NCI-H2107 (cell line): Measurements from ENCODE around the gene RNF115.
"Not testable (repeated sequence)": the region's sequence is repeated elsewhere in the genome, so short reads cannot be mapped to it uniquely, and the experiment has no call there.

ENCODE experiments used
- DNase-seq: peaks from one replicate; lab custom pipeline; 2025; lab: John Stamatoyannopoulos, UW

RNF115 gene

DNA sequence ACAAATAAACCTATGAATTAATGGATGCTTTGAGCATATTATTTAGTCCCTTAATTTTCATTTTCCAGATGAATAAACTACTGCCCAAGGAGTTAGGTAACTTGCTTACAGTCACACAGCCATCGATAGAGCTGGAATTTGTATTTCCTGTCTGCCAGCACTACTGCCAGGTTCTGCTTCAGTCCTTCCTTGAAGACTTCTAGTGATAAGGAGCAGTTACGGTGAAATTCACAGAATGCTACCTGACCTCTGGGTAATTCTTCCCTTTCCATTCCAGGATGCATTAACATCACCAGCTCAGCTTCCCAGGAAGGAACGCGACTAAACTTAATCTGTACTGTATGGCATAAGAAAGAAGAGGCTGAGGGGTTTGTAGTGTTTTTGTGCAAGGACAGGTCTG, 93.4 kb downstream of the RNF115 start:
- no peak for DNase-seq

DNA sequence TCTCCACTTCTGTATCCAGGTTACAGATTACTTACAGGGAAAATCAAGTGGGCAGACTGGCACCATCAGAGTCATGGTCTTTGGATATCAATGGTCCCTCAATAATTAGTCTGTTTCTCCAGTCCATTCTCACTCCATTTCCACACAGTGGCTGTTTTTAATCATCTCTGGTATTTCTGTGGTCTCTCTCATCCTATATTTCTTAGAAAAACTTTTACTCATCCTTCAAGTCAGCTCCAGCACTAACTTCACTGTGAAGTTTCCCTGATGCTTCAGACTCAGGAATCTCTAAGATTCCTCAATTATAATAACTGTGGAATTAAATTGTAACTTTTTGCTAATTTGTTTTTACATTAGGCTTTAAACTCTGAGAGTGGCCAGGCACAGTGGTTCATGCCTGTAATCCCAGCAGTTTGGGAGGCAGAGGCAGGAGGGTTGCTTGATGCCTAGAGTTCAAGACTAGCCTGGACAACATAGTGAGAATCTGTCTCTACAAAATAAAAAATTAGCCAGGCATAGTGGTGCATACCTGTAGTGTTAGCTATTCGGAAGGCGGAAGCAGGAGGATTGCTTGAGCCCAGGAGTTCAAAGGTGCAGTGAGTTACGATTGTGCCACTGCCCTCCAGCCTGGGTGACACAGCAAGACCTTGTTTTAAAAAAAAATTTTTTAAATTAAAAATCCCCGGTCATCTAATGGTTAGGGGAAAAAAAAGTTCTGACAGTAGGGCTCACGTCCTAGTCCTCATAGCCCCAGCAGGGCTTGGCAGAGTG, 94.0 kb downstream of the RNF115 start:
- DNase-seq, result no peak

DNA sequence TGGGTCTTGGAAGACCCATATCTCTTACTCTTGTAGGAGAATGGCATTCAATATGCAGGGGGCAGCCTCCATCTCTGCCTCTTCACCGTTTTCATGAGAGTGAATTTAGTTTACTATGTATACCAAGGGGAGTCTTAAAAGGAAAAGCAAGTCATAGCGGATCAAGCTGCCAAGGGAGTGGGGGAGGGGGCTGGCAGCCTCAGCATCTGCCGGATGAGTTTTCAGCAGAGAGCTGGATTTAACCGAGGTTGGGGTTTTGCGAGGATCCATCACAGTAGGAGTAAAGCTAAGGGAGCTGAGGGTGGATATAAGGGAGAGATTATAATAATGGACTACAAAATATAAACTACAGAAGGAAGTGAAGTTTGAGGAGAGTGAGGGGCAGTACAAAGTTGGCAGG, 94.7 kb downstream of the RNF115 start:
- no peak for DNase-seq

DNA sequence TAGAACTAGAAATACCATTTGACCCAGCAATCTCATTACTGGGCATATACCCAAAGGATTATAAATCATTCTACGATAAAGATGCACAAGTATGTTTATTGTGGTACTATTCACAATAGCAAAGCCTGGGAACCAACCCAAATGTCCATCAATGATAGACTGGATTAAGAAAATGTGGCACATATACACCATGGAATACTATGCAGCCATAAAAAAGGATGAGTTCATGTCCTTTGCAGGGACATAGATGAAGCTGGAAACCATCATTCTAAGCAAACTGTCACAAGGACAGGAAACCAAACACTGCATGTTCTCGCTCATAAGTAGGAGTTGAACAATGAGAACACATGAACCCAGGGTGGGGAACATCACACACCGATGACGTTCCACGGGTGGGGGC, 97.7 kb downstream of the RNF115 start:
- not testable (repeated sequence) for DNase-seq

DNA sequence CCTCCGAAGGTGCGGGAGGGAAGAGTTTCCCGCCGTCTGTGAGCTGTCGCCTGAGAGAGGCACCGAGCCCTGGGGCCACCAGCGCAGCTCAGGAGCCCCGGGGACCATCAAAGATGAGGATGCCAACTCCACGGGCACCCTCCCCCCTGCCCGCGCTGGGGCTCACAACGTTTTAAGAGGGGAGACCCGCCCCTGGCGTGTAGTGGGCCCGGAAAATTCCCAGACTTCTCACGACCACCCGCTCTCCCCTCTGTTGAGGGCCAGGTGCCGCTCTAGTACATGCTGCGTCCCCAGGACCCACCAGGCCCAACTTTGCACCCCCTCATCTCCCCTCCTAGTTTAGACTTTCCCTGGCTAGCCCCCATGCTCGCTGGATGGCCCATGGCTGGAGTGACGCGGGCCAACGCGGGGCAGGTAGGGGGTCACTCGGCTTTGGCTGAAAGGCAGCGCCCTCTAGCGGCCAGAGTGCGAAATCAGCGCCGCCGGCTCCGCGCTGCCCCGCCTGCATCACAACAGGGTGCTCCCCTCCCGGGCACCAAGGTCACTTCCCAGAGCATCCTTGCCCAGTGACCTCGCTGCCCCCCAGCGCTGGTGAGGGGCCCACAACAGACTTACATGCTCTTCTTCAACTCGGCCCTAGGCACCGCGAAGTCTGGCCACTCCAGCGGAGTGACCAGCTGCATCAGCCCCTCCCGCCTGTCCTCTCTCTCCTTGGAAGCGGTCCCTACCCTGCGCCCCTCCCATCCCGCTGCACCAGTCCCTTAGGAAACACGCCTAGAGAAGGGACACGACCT, 102.8 kb downstream of the RNF115 start:
- peak; percentile 21 for DNase-seq

DNA sequence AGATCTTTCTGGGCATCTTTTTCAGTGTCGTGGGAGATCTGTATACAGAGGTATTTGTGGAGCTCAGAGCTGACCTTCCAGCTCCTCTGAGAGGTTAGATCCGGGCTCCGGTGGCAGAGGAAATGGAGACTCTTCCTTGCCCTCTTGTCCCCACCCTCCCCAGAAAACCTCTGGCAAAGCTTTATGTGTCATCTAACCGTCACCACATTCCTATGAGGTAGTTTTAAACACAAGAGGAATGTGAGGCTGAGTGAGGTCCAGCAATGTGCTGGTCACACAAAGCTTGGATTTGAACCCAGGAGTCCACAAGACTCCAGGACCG, 103.4 kb downstream of the RNF115 start:
- no peak for DNase-seq

DNA sequence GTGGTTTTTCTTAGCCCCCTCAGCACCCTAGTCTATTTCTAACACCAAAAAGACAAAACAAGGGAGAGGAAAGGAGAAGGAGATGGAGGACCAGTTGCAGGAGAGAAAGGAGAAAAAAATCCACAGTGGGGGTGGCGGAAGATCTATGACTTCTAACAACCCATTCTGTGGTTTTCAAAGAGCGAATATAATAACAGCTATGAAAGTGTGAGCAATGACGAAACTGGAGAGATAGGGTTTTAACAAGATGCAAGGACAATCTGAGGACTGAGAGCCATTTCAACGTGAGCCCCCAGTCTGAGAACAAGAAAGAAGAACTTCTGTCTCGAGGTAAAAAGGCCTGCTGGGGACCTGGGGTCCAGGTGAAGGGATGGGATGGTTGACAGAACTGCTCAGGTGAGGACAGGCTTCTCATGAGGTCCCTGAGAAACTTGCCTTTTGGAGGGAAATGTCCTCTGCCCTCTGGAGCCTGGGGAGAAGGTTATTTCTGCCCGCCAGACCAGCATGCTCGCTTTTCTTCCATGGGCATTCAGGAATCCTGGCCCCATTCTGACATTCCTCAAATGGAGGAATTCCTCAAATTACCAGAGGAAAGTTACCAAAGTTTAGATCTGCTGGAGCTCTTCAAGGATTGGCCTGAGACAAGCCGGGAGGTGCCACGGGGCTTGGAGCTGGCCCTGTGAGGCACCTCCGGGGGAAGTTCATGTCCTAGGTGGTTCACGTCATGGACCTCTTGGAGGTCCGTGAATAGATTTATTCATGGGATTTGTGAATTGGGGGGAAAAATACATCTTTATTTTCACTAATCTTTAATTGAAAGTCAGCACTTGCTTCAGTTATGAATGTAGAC, 104.4 kb downstream of the RNF115 start, which contains the start of gene CD160:
CD160 (plus strand) TSS at position 270 of the 850 bp plus-strand sequence. CDS start 8,829 bp downstream, outside the sequence.
- no peak for DNase-seq

DNA sequence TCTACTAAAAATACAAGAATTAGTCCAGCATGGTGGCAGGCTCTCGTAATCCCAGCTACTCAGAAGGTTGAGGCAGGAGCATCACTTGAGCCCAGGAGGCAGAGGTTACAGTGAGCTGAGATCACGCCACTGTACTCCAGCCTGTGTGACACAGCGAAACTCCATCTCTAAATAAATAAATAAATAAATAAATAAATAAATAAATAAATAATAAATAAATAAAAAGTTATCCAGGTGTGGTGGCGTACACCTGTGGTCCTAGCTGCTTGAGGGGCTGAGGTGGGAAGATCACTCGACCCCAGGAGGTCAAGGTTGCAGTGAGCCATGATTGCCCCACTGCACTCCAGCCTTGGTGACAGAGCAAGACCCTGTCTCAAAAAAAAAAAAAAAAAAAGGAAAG, 105.4 kb downstream of the RNF115 start:
- DNase-seq, result not testable (repeated sequence)

DNA sequence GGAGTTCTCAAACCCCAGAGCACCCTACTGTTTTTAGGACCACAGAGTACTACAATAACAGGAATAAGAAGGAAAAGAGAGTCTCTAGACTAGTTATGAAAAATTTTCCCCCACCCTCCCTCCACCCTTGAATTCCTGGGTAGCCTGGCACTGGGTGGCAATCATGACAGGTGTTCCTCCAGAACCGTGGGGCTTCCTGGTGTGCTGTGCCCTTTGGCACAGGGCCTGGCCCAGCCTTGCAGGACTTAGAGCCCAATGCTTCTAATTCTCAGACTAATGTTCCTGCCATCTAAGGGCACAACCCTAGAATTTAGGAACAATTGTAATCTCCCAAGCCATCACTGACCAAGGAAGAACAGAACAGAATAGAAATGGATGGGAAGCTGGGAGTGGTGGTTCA, 106.1 kb downstream of the RNF115 start:
- no peak for DNase-seq

DNA sequence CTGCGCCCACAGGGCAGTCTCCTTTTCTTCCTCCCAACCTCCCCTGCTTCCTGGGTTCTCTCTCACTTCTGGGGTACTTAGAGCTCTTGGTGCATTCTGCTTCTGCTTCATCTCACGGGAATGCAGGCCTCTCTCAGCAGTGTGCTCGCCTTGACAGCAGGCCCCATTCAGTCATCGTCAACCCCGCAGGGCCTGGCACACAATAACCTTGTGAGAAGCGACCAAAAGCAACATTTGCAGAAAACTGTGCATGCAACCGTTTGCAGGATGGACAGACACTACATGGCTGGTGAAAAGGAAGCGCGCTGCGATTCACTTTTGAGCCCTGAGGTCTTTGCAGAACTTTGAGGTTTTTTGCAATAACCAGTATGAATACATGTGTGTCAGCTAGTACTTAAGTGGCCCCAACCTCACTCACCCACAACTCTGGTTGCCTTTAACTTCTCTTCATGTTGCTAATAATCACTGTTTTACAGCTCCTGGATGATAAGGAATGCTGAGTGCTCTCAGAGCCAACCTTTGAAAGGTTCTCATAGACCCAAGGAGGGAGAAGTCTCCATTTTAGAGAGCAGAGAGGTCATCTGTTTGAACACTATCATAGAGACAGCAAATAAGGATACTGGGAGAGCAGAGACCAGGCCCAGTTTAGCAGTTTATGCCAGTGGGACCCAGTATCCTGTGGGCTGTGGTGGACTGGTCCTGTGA, 107.1 kb downstream of the RNF115 start:
- no peak for DNase-seq

DNA sequence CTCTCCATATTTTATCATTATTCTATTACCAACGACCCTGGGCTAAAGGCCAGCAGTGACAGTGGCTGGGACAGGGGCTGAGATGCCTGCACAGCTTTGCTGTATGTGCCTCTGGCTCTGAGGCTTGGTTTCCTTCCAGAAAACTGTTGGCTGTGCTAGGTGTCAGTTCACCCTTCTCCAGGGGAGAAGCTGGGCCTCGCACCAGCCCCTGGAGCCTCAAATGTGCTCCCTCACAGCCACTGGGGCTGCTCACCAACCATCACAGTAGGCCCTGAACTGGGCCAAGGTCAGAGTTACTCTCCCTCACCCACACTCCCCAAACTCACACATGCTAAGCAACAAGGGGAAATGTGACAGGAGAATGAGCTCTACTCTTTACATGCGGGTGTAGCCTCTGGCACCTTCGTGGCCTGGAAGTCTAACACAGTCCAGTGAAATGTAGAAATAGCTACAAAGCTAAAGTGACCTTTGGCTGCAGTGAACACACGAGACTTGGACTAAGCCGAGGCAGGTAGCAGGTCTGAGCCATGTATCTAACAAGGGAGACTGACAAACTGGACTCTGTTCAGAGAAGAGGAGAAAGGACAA, 109.3 kb downstream of the RNF115 start:
- DNase-seq, result no peak

DNA sequence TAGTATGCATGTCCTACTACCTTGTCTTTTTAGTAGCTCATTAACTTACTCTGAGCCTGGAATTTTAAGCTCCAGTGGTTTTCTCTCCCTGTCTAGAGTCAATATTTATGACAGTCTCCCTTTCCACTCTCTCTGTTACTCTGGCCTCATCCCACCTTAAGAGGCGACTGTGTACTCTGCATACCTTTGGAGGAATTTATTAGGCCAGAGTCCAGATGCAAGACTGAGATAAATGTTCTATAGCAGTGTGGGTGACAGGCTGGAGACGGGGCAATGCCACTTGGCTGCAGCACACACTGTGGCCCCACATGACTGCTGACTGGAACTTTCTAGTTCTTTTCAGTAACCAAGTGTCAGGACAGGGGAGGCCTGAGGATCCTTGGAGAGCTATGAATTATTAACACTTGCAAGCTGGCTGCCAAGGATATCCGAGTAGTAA, 112.7 kb downstream of the RNF115 start:
- no peak for DNase-seq

DNA sequence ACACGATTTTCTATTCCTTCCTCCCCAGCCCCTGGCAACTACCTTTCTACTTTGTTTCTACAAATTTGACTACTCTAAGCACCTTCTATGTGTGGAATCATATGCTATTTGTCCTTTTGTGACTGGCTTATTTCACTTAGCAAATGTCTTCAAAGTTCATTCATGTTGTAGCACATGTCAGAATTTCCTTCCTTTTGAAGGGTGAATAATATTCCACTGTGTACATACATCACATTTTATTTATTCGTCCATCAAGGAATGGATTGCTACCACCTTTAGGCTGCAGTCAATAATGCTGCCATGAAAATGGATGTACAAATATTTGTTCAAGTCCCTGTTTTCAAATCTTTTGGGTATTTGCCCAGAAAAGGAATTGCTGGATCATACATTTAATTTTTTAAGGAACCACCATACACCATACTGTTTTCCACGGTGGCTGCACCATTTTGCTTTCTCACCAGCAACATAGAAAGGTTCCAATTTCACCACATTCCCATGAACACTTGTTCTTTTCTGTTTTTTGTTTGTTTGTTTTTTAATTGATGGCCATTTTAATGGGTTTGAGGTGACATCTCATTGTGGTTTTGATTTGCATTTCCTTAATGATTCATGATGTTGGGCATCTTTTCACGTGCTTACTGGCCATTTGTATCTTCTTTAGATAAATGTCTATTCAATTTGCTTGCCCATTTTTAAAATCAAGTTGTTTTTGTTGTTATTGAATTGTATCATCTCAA, 113.4 kb downstream of the RNF115 start:
- DNase-seq, result no peak

DNA sequence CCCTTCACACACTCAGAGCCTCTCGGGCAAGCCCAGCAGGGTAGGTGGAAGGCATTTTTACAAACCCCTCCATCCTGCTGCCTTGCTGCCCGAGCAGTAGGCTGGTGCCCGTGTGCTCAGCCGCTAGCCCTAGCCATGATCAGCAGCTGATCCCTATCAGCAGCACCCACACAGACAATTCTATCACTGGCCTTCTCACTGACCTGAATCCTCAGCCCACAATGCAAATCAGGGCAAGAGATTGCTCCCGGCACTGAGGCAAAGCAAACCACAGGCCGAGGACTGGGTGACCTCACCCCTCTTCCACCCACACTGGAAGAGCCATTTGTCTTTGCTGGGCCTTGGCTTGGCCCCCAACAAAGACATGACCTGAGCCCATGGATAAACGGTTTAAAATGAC, 115.8 kb downstream of the RNF115 start:
- no peak for DNase-seq

DNA sequence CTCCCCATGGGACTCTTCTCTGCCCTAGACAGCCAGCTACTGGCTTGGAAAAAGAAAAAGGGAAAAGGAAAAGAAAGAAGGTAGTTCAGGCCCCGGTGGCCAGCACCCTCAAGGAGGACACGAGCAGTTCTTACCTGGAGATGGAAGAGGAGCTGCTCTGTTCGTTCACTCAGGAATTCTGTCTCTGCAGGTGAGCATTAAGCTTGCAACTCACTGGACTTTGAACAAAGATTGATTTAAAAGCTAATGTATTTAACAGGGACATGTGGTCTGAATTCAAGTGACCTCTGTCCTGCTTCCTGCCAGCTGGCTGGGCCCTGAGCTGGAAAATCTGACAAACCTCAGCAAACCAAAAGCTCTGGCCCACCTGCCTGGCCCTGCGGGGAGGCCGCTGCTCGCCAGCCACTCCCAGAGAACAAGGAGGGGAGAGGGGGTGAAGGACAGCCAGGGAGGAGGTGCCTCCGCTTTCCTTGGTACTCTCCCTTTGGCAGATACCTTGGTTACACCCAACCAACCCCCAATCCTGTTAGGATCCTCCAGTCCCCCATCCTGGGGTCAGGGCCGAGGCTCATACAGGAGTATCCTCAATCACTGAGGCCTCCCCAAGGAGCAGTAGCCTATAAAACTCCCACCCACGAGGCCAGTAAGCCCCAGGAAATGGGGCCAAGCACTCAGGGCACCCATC, 116.6 kb downstream of the RNF115 start, which contains the start of gene PDZK1:
PDZK1 (minus strand) TSS at position 186 of the 685 bp plus-strand sequence. CDS start 19,347 bp downstream, outside the sequence.
- DNase-seq, result no peak

DNA sequence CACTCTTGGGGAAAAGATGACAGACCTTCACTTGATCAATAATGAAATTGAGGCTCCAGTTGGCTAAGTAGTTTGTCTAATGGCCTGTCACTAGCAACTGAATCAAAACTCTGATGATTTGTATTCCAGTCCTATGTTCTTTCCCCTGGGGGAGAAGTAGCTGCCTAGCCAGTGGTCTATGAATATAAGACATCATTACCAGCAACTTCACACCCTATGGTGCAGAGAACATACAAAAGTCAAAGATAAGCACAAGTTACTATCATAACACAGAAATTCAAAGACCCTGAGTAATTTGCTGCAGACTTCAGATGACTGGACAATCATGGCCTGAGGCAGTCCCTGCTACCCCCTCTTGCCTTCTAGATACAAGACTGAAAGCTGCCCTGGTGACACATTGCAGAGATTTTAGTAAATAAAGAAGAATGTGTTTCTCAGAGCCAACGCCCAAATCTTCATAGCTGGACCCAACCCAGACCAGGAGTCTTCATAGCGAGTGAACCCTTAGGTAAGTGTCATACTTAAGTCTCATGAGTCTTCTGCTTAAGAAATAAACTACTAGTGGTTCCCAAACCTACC, 117.7 kb downstream of the RNF115 start:
- no peak for DNase-seq

DNA sequence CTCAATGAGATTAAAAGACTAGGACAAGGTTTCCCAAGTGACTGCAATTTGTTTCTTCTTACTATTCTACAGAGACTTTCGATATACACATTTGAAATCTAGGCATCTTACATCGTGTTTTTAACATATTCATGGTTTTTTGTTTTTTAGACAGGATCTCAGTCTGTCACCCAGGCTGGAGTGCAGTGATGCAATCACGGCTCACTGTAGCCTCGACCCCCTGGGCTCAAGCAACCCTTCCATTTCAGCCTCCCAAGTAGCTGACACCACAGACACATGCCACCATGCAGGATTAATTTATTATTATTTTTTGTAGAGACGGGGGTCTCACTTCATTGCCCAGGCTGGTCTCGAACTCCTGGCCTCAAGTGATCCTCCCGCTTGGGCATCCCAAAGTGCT, 118.3 kb downstream of the RNF115 start:
- DNase-seq, result no peak

DNA sequence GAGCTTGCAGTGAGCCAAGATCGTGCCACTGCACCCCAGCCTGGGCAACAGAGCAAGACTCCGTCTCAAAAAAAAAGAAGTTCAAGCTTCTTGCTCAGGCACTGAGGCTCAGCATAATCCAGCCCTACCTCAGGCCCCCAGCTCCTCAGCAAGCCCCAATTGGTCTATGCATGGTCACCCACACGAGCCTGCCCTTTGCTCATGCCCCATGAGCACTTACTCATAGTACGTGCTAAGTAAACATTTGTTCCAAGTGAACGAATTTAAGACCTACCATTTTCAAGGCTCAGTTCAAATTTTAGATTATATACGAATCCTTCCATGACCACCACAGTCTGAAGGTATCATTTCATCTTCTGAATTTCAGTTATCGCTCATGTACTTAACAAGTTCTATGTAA, 121.1 kb downstream of the RNF115 start:
- no peak for DNase-seq

DNA sequence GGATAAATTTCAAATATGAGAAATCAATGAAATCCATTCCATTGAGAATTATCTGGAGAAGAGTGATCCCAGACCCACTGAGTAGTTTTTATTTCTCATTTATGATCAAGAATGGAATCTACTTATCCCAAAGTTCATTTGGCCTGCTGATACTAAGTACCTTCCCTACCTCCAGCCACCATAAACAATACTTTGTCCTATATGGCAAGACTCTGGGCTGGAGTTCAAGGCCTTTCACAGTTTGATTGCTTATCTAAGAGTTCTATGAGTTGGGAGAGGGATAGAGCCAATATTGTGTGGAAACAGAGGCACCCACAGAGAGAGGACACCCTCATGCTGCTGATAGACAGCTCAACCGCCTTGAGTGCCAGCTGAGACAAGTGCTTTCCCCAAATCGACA, 121.8 kb downstream of the RNF115 start:
- no peak for DNase-seq
